Endodermal cell (in vitro differentiated cells): ENCODE data around the gene SAMD8. TPM values are rescaled to one million over a fixed set of nuclear protein-coding genes. Genes with fewer than 3 reads are reported as not detected.
"Not testable (repeated sequence)": the region's sequence is repeated elsewhere in the genome, so short reads cannot be mapped to it uniquely, and the experiment has no call there.

Experiments used
- DNase-seq: peaks from one replicate; pipeline ENCODE4 v3.0.0-alpha.2; 2017
- H3K27ac ChIP-seq: 2 replicates; pipeline ENCODE4 v1.5.1; 2013; ENCODE audit warnings: mild to moderate bottlenecking, low read depth, low read length, moderate library complexity
- H3K27me3 ChIP-seq: 2 replicates; pipeline ENCODE4 v1.6.1; 2013; ENCODE audit warnings: mild to moderate bottlenecking, low read length, moderate library complexity; ENCODE audit not compliant: insufficient read depth, control insufficient read depth, poor library complexity, severe bottlenecking
- H3K36me3 ChIP-seq: 2 replicates; pipeline ENCODE4 v1.7.0; 2013; ENCODE audit warnings: mild to moderate bottlenecking, low read length, moderate library complexity; ENCODE audit not compliant: control insufficient read depth, insufficient read depth
- H3K4me1 ChIP-seq: one replicate; pipeline ENCODE4 v1.7.0; 2013; ENCODE audit warnings: low read length; ENCODE audit not compliant: control insufficient read depth, insufficient read depth
- H3K4me3 ChIP-seq: 2 replicates; pipeline ENCODE4 v1.5.1; 2013; ENCODE audit warnings: mild to moderate bottlenecking, low read length, moderate library complexity
- H3K9ac ChIP-seq: 2 replicates; pipeline ENCODE4 v1.6.1; 2013; ENCODE audit warnings: mild to moderate bottlenecking, low read length, moderate library complexity; ENCODE audit not compliant: poor library complexity, severe bottlenecking; ENCODE audit errors: extremely low read depth
- H3K9me3 ChIP-seq: 2 replicates; pipeline ENCODE4 v1.6.1; 2013; ENCODE audit warnings: mild to moderate bottlenecking, low read length, moderate library complexity; ENCODE audit not compliant: control insufficient read depth
- H3K27ac Mint-ChIP-seq: 2 replicates; pipeline ENCODE4 v1.8.0; 2020; ENCODE audit warnings: mixed read lengths
- H3K27me3 Mint-ChIP-seq: 2 replicates; pipeline ENCODE4 v1.8.0; 2021; ENCODE audit warnings: mild to moderate bottlenecking, mixed read lengths; ENCODE audit not compliant: insufficient read depth
- H3K36me3 Mint-ChIP-seq: 2 replicates; pipeline ENCODE4 v1.8.0; 2020; ENCODE audit warnings: low read depth, mixed read lengths
- H3K4me1 Mint-ChIP-seq: 2 replicates; pipeline ENCODE4 v1.8.0; 2020; ENCODE audit warnings: mixed read lengths
- H3K4me3 Mint-ChIP-seq: 2 replicates; pipeline ENCODE4 v1.8.0; 2020; ENCODE audit warnings: mild to moderate bottlenecking, moderate library complexity, mixed read lengths
- H3K9me3 Mint-ChIP-seq: 2 replicates; pipeline ENCODE4 v1.8.0; 2020; ENCODE audit warnings: mild to moderate bottlenecking, mixed read lengths
- CTCF ChIP-seq: fragments of 200-600 bp; sonication (generic); conservative IDR thresholded peaks from 2 replicates; pipeline ENCODE4 v1.5.0; 2021; ENCODE audit warnings: antibody characterized with exemption, mild to moderate bottlenecking
- WGBS, 2 experiments: methylation state at CpG; one replicate each; pipeline versions ENCODE4 v1.1.5 to v1.1.7; 2013; ENCODE audit warnings: missing lambda C conversion rate in 2 of 2, mixed read lengths in 1 of 2; ENCODE audit not compliant: insufficient coverage in 1 of 2, insufficient read length in 1 of 2; 5-methylcytosine and 5-hydroxymethylcytosine counted together
- total RNA-seq, 2 donors: library from RNA; stranded (reverse); fragmentation: NEBNext Ultra II Directional in 1 of 2; extraction: Animal tissue kit (Norgen Biotek cat#: 25700) in 1 of 2; gene quantifications; 2 replicates in 1 of 2; 3 replicates in 1 of 2; pipeline ENCODE4 v1.2.1, GENCODE V29; 2021

Gene SAMD8
- total RNA-seq, 2 donors from 2014 or later, result 25.9 to 31.7 TPM

- peaks cover 2% of the 10 kb centered on the region for H3K4me1 Mint-ChIP-seq
- peaks cover 14% of the 10 kb centered on the region for H3K36me3 Mint-ChIP-seq
- no peaks in the 10 kb centered on the region for H3K27me3 Mint-ChIP-seq
- no peak overlapping the region for H3K9ac ChIP-seq
- no peaks in the 10 kb centered on the region for H3K9me3 Mint-ChIP-seq
- no peak for DNase-seq
- H3K9me3 ChIP-seq, result no peaks in the 10 kb centered on the region
- H3K4me3 Mint-ChIP-seq, result no peak overlapping the region
- H3K4me1 ChIP-seq, result no peaks in the 10 kb centered on the region
- H3K27ac ChIP-seq, result no peak overlapping the region
- no peaks in the 10 kb centered on the region for H3K36me3 ChIP-seq
- no peaks in the 10 kb centered on the region for H3K27me3 ChIP-seq
- H3K27ac Mint-ChIP-seq, result no peak overlapping the region
- no peak overlapping the region for H3K4me3 ChIP-seq
- whole genome bisulfite sequencing, 2 experiments, result 92 to 94% methylated on average over 2 to 3 of the region's 3 CpGs
- TF ChIP-seq CTCF, result no peak
Observed at GRCh38 chr10:75197066-75197465, 85.6 kb downstream of the SAMD8 start.

- H3K9me3 Mint-ChIP-seq, result no peaks in the 10 kb centered on the region
- no peak overlapping the region for H3K27ac ChIP-seq
- no peaks in the 10 kb centered on the region for H3K36me3 ChIP-seq
- WGBS, 2 experiments, result 83 to 94% methylated on average over 1 to 2 of the region's 2 CpGs
- peaks cover 13% of the 10 kb centered on the region for H3K36me3 Mint-ChIP-seq
- TF ChIP-seq CTCF, result no peak
- H3K27me3 ChIP-seq, result no peaks in the 10 kb centered on the region
- peak overlapping the region; percentile 63 for H3K27ac Mint-ChIP-seq
- H3K9me3 ChIP-seq, result no peaks in the 10 kb centered on the region
- no peaks in the 10 kb centered on the region for H3K4me1 ChIP-seq
- no peaks in the 10 kb centered on the region for H3K27me3 Mint-ChIP-seq
- peaks cover 1% of the 10 kb centered on the region for H3K4me1 Mint-ChIP-seq
- no peak overlapping the region for H3K4me3 Mint-ChIP-seq
- no peak overlapping the region for H3K4me3 ChIP-seq
- no peak overlapping the region for H3K9ac ChIP-seq
- DNase-seq, result no peak
Observed at GRCh38 chr10:75197906-75198305, 86.5 kb downstream of the SAMD8 start.

- H3K4me3 ChIP-seq, H3K4me1 ChIP-seq, H3K27ac Mint-ChIP-seq, H3K9me3 Mint-ChIP-seq, H3K36me3 Mint-ChIP-seq, H3K27me3 Mint-ChIP-seq, H3K36me3 ChIP-seq, H3K4me3 Mint-ChIP-seq, H3K27ac ChIP-seq, H3K9ac ChIP-seq, H3K27me3 ChIP-seq, H3K4me1 Mint-ChIP-seq, H3K9me3 ChIP-seq: not testable (repeated sequence)
- 95 to 100% methylated on average over 4 to 6 of the region's 6 CpGs for WGBS, 2 experiments
- DNase-seq, result peak; percentile 10
Observed at GRCh38 chr10:75199949-75200348, 88.5 kb downstream of the SAMD8 start.

- Histone ChIP-seq H3K9ac (no peak overlapping the region), H3K27me3 (no peaks in the 10 kb centered on the region), H3K36me3 (no peaks in the 10 kb centered on the region), H3K27ac (no peak overlapping the region), H3K9me3 (no peaks in the 10 kb centered on the region), H3K4me1 (peaks cover 5% of the 10 kb centered on the region), H3K4me3 (no peak overlapping the region)
- 90 to 91% methylated on average over 3 to 8 of the region's 9 CpGs for WGBS, 2 experiments
- no peak for TF ChIP-seq CTCF
- Mint-ChIP-seq H3K9me3 (no peaks in the 10 kb centered on the region), H3K4me3 (no peak overlapping the region), H3K27me3 (no peaks in the 10 kb centered on the region), H3K4me1 (peaks cover 15% of the 10 kb centered on the region), H3K27ac (no peak overlapping the region), H3K36me3 (no peaks in the 10 kb centered on the region)
- DNase-seq, result peak; percentile 37
Observed at GRCh38 chr10:75201793-75202307, 90.4 kb downstream of the SAMD8 start.
